Neutrophil (primary cell): Measurements from ENCODE around the gene SLC44A4.
"Not testable (repeated sequence)": the region's sequence is repeated elsewhere in the genome, so short reads cannot be mapped to it uniquely, and the experiment has no call there.

Source experiments
- H3K27ac ChIP-seq: fragments of 200-600 bp; sonication (generic); 2 replicates; pipeline ENCODE4 v1.5.1; 2016; ENCODE audit warnings: mild to moderate bottlenecking, moderate library complexity
- H3K27me3 ChIP-seq: fragments of 200-600 bp; sonication (generic); 2 replicates; pipeline ENCODE4 v1.6.0; 2016; ENCODE audit warnings: mild to moderate bottlenecking
- H3K36me3 ChIP-seq: fragments of 200-600 bp; sonication (generic); 2 replicates; pipeline ENCODE4 v1.5.1; 2017
- H3K4me1 ChIP-seq, 2 experiments: fragments of 200-600 bp in 1 of 2; sonication (generic) in 1 of 2; 1 replicate in 1 of 2; 2 replicates in 1 of 2; pipeline versions ENCODE4 v1.5.1 to v1.6.1; 2013 to 2016; ENCODE audit warnings: low read depth in 1 of 2, low read length in 1 of 2, mild to moderate bottlenecking in 1 of 2, moderate library complexity in 1 of 2; ENCODE audit not compliant: control insufficient read depth in 1 of 2, insufficient read depth in 1 of 2
- H3K4me3 ChIP-seq, 2 experiments: fragments of 200-600 bp in 1 of 2; sonication (generic) in 1 of 2; 1 replicate in 1 of 2; 2 replicates in 1 of 2; pipeline ENCODE4 v1.5.1; 2013 to 2016; ENCODE audit warnings: low read depth in 1 of 2, low read length in 1 of 2, mild to moderate bottlenecking in 1 of 2, moderate library complexity in 1 of 2
- H3K9me3 ChIP-seq: fragments of 200-600 bp; sonication (generic); 2 replicates; pipeline ENCODE4 v1.5.1; 2016
- TF ChIP-seq, protein P1 (sequence below): fragments of 200-600 bp; sonication (generic); IDR thresholded peaks from 2 replicates; pipeline ENCODE4 v1.5.1; 2016; ENCODE audit warnings: antibody characterized with exemption

The SLC44A4 gene

GRCh38 chr6:31861150-31861549 lies 17.6 kb downstream of the SLC44A4 start:
- Histone ChIP-seq H3K36me3 (peaks cover 40% of the 10 kb centered on the region), H3K4me3 (no peak overlapping the region), H3K27me3 (no peaks in the 10 kb centered on the region), H3K4me1 (peaks cover 22% of the 10 kb centered on the region in 2 experiments), H3K27ac (peak overlapping the region; percentile 84), H3K9me3 (no peaks in the 10 kb centered on the region)
- TF ChIP-seq, protein P1, sequence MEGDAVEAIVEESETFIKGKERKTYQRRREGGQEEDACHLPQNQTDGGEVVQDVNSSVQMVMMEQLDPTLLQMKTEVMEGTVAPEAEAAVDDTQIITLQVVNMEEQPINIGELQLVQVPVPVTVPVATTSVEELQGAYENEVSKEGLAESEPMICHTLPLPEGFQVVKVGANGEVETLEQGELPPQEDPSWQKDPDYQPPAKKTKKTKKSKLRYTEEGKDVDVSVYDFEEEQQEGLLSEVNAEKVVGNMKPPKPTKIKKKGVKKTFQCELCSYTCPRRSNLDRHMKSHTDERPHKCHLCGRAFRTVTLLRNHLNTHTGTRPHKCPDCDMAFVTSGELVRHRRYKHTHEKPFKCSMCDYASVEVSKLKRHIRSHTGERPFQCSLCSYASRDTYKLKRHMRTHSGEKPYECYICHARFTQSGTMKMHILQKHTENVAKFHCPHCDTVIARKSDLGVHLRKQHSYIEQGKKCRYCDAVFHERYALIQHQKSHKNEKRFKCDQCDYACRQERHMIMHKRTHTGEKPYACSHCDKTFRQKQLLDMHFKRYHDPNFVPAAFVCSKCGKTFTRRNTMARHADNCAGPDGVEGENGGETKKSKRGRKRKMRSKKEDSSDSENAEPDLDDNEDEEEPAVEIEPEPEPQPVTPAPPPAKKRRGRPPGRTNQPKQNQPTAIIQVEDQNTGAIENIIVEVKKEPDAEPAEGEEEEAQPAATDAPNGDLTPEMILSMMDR = no peak

GRCh38 chr6:31860349-31860748 lies 18.4 kb downstream of the SLC44A4 start:
- H3K27me3 ChIP-seq = no peaks in the 10 kb centered on the region
- H3K4me1 ChIP-seq = peaks cover 22% of the 10 kb centered on the region in 2 experiments
- no peak overlapping the region for H3K4me3 ChIP-seq
- TF ChIP-seq, protein P1 = no peak
- H3K27ac ChIP-seq = no peak overlapping the region
- peaks cover 40% of the 10 kb centered on the region for H3K36me3 ChIP-seq
- H3K9me3 ChIP-seq = no peaks in the 10 kb centered on the region

- H3K36me3 ChIP-seq = peaks cover 40% of the 10 kb centered on the region
- TF ChIP-seq, protein P1 = no peak
- H3K27me3 ChIP-seq = no peaks in the 10 kb centered on the region
- H3K4me3 ChIP-seq = no peak overlapping the region
- no peaks in the 10 kb centered on the region for H3K9me3 ChIP-seq
- H3K4me1 ChIP-seq = peaks cover 22% of the 10 kb centered on the region in 2 experiments
- no peak overlapping the region for H3K27ac ChIP-seq
Observed at GRCh38 chr6:31859923-31860322, 18.9 kb downstream of the SLC44A4 start.

DNA sequence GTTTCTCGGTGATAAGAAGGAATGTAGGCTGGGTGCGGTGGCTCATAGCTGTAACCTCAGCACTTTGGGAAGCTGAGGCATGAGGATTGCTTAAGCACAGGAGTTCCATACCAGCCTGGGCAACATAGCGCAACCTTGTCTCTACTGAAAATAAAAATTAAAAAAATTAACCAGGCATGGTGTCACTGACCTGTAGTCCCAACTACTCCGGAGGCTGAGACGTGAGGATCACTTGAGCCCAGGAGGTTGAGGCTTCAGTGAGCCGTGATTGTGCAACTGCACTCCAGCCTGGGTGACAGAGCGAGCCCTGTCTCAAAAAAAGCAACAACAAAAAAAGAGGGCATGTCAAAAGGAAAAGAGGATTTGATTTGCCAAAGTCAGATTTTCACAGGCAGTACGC lies 20.1 kb downstream of the SLC44A4 start:
- Histone ChIP-seq H3K4me1 (peaks cover 16 to 17% of the 10 kb centered on the region in 2 experiments), H3K27ac (no peak overlapping the region), H3K27me3 (no peaks in the 10 kb centered on the region), H3K4me3 (no peak overlapping the region), H3K36me3 (peaks cover 40% of the 10 kb centered on the region), H3K9me3 (no peaks in the 10 kb centered on the region)
- TF ChIP-seq, protein P1 = no peak

GRCh38 chr6:31857774-31858173 lies 21.0 kb downstream of the SLC44A4 start:
- H3K36me3 ChIP-seq = peaks cover 40% of the 10 kb centered on the region
- not testable (repeated sequence) for H3K9me3 ChIP-seq, H3K27ac ChIP-seq, H3K4me3 ChIP-seq, H3K27me3 ChIP-seq, H3K4me1 ChIP-seq

DNA sequence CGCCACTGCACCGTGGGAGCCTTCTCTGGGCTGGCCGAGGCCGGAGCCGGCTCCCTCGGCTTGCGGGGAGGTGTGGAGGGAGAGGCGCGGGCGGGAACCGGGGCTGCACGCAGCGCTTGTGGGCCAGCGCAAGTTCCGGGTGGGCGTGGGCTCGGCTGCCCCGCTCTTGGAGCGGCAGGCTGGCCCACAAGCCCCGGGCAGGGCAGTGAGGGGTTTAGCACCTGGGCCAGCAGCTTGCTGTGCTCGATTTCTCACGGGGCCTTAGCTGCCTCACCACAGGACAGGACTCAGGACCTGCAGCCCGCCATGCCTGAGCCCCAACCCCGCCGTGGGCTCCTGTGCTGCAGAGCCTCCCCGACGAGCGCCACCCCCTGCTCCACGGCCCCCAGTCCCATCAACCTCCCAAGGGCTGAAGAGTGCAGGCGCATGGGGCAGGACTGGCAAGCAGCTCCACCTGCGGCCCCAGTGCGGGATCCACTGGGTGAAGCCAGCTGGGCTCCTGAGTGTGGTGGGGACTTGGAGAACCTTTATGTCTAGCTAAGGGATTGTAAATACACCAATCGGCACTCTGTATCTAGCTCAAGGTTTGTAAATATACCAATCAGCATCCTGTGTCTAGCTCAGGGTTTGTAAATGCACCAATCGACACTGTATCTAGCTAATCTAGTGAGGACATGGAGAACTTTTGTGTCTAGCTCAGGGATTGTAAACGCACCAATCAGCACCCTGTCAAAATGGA lies 26.6 kb downstream of the SLC44A4 start:
- H3K36me3 ChIP-seq, H3K27me3 ChIP-seq, H3K27ac ChIP-seq, H3K9me3 ChIP-seq, H3K4me1 ChIP-seq, H3K4me3 ChIP-seq: not testable (repeated sequence)
